IgD-negative memory B cell (primary cell): ENCODE data around the gene TMEM88. TPM values are rescaled to one million over a fixed set of nuclear protein-coding genes. Genes with fewer than 3 reads are reported as not detected.
"Not testable (repeated sequence)": the region's sequence is repeated elsewhere in the genome, so short reads cannot be mapped to it uniquely, and the experiment has no call there.

Source experiments
- H3K27ac Mint-ChIP-seq, 3 donors: one replicate each; pipeline ENCODE4 v1.8.0; 2020 to 2022; ENCODE audit warnings: mild to moderate bottlenecking in 3 of 3, mixed read lengths in 3 of 3, moderate library complexity in 1 of 3
- H3K27me3 Mint-ChIP-seq: one replicate; pipeline ENCODE4 v1.8.0; 2021; ENCODE audit warnings: mixed read lengths
- H3K36me3 Mint-ChIP-seq: one replicate; pipeline ENCODE4 v1.8.0; 2020; ENCODE audit warnings: mild to moderate bottlenecking, mixed read lengths
- H3K4me1 Mint-ChIP-seq, 3 donors: one replicate each; pipeline ENCODE4 v1.8.0; 2020 to 2022; ENCODE audit warnings: mixed read lengths in 3 of 3, mild to moderate bottlenecking in 1 of 3
- H3K4me3 Mint-ChIP-seq, 4 donors: one replicate each; pipeline ENCODE4 v1.8.0; 2020 to 2022; ENCODE audit warnings: mild to moderate bottlenecking in 4 of 4, mixed read lengths in 4 of 4, moderate library complexity in 3 of 4
- H3K9me3 Mint-ChIP-seq, 3 donors: one replicate each; pipeline ENCODE4 v1.8.0; 2020 to 2021; ENCODE audit warnings: mixed read lengths in 3 of 3, mild to moderate bottlenecking in 1 of 3
- polyA plus RNA-seq: library from polyadenylated mRNA; unstranded; fragments of 300-500 nt; fragmentation: Illumina TruSeq; gene quantifications from one replicate; pipeline ENCODE4 v1.2.3, GENCODE V29; 2021

The TMEM88 gene
- polyA plus RNA-seq, 1 donor from 2014 or later = not detected

DNA sequence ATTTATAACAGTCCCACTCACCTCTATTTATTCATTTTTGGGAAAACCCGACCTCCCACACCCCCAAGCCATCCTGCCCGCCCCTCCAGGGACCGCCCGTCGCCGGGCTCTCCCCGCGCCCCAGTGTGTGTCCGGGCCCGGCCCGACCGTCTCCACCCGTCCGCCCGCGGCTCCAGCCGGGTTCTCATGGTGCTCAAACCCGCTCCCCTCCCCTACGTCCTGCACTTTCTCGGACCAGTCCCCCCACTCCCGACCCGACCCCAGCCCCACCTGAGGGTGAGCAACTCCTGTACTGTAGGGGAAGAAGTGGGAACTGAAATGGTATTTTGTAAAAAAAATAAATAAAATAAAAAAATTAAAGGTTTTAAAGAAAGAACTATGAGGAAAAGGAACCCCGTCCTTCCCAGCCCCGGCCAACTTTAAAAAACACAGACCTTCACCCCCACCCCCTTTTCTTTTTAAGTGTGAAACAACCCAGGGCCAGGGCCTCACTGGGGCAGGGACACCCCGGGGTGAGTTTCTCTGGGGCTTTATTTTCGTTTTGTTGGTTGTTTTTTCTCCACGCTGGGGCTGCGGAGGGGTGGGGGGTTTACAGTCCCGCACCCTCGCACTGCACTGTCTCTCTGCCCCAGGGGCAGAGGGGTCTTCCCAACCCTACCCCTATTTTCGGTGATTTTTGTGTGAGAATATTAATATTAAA lies 638 bp upstream of the TMEM88 start:
- Mint-ChIP-seq H3K27me3 (no peaks in the 10 kb centered on the region), H3K27ac (peak overlapping the region in 2 of 3 donors; percentile 20 to 69), H3K4me3 (peak overlapping the region in 1 of 4 donors; percentile 58), H3K4me1 (peaks cover 12 to 26% (median 13%) of the 10 kb centered on the region in 3 donors), H3K9me3 (no peaks in the 10 kb centered on the region), H3K36me3 (peaks cover 2% of the 10 kb centered on the region)

DNA sequence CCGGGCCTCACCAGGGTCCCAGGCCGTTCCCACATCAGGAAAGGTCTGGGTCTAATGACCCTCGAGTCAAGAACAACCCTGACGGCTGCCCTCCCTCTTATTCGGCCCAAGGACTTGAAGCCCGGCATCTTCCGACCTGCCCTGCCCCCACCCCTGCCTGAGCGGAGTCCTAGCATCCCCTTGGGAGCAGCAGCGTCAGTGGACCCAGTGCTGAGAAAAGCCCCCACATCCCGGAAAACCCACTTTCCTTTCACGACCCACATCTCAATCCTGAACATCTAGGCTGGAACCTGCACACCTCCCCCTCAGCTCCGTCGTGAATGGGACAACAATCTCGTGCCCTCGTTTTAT lies 769 bp downstream of the TMEM88 start:
- no peaks in the 10 kb centered on the region for H3K36me3 Mint-ChIP-seq
- H3K4me1 Mint-ChIP-seq = peaks cover 12 to 29% (median 13%) of the 10 kb centered on the region in 3 donors
- H3K4me3 Mint-ChIP-seq = peak overlapping the region in 2 of 4 donors; percentile 30 to 67
- H3K27ac Mint-ChIP-seq = no peak overlapping the region
- H3K9me3 Mint-ChIP-seq = no peaks in the 10 kb centered on the region
- H3K27me3 Mint-ChIP-seq = no peaks in the 10 kb centered on the region

DNA sequence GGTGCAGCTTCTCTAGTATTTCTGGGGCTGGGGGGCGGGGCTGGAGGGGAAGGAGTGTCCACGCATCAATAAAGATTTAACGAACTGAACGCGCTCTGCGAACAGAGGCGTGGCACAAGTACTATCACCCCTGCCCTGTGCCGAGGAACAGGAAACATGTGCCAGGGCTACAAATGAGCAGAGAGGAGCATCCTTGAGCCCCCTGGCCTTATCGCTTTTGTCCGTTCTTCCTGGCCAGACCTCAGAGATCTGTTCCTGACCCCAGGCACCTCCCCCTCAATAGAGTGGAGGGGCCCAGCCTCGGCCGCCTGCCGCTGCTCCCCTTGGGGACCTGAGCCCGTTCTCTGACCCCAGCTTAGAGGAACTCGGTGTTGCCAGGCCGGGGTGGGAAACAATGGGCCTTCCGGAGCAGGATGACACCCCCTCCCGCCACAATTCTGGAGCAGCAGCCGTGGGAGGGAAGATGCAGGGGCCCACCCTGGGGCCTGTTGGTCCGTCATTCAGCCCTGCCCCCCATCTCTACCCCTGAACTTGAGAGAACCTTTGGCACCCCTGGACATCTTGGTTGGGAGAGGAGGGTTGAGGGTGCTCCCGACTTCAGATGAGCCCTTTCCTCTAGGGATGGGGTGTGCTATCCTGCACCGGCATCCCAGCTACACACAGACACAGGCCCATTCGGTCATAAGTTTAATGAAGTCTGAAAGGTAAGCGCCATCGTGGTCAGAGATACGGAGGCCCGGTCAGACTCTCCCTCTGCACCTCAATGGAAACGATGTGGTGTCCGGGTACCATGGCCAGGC lies 1.3 kb downstream of the TMEM88 start:
- Mint-ChIP-seq H3K27ac (no peak overlapping the region), H3K4me3 (no peak overlapping the region), H3K9me3 (no peaks in the 10 kb centered on the region), H3K4me1 (peaks cover 12 to 25% (median 13%) of the 10 kb centered on the region in 3 donors), H3K36me3 (no peaks in the 10 kb centered on the region), H3K27me3 (no peaks in the 10 kb centered on the region)

DNA sequence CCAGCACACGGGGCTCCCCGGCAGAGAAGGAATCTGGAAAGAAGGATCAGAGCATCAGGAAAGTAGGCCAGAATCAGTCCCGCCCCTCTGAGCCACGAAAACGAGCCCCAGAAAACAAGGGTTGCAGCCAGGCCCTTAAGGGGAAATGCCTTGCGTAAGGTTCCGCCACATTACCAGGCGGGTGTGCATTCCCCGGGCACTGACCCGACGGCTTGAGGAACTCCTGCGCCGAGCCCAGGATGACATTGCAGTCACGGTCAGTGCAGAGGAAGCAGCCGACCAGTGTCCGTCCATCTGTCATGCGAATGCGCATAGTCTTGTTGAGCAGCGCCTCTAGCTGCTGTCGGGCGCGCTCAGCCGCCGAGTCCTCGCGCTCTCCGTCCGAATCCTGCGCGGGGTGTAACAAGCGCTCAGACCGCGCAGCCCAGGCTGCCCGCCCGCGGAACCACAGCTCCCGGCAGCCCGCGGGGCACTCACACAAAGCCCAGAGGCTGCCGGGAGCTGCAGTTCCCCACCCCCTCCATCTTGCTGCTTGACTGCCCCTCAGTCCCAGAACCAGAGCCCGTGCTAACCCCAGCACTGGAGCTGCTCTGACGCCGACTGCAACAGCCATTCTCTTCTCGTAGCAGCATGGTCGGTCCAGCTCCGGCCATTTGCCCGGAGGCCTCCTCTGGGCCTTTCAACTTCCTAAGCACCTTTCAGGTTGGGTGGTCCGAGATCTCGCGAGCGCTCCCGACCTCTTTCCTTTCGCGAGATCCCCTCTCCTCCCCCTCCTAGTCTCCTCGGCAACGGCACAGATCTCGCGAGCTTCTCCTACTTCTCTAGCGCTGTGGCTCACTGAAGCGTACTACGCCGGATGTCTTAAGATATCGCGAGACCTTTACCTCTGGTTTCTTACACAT lies 2.2 kb downstream of the TMEM88 start, which contains the start of gene NAA38:
NAA38 (minus strand) TSS at position 749 of the 902 bp plus-strand sequence; CDS start at position 653, 96 bp downstream.
- no peaks in the 10 kb centered on the region for H3K9me3 Mint-ChIP-seq
- H3K4me1 Mint-ChIP-seq = peaks cover 5 to 18% (median 8%) of the 10 kb centered on the region in 3 donors
- H3K27me3 Mint-ChIP-seq = no peaks in the 10 kb centered on the region
- no peak within 1 kb of the TSS for H3K4me3 Mint-ChIP-seq
- no peaks in the 10 kb centered on the region for H3K36me3 Mint-ChIP-seq
- no peak within 1 kb of the TSS for H3K27ac Mint-ChIP-seq

DNA sequence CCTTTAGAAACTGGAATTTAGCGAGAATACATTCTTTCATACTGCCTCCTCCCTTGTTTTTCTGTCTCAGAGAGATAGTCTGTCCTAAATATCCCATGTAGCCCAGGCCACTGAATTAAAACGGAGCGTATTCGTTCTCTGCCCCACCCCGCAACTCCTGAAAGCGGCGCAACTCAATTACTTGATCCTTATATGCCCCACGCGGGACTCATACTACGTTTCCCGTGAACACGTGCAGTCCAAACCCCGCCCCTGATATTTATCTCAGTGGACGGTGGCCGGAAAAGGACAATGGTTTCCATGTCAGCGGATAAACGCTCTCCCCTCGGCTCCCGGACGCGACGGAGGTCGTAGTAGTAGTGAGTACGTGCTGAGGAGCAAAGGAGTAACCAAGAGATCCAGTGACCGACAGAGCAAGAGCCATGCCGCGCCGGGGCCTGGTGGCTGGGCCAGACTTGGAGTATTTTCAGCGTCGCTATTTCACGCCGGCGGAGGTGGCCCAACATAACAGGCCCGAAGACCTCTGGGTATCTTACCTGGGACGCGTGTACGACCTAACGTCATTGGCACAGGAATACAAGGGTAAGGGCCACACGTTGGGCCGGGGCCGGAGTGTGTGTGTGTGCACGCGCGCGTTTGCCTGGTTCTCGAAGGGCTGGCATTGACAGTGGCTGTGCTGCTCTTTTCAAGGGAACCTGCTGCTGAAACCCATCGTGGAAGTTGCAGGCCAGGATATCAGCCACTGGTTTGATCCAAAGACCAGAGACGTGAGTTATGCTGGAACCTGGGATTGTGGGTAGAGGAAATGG lies 3.1 kb downstream of the TMEM88 start, which contains the start of gene CYB5D1:
CYB5D1 (plus strand) TSS at position 291 of the 809 bp plus-strand sequence; CDS start at position 423, 132 bp downstream.
- Mint-ChIP-seq H3K27ac (no peak within 1 kb of the TSS), H3K36me3 (no peaks in the 10 kb centered on the region), H3K27me3 (no peaks in the 10 kb centered on the region), H3K4me3 (no peak within 1 kb of the TSS), H3K4me1 (peaks cover 10 to 20% (median 11%) of the 10 kb centered on the region in 3 donors), H3K9me3 (no peaks in the 10 kb centered on the region)

DNA sequence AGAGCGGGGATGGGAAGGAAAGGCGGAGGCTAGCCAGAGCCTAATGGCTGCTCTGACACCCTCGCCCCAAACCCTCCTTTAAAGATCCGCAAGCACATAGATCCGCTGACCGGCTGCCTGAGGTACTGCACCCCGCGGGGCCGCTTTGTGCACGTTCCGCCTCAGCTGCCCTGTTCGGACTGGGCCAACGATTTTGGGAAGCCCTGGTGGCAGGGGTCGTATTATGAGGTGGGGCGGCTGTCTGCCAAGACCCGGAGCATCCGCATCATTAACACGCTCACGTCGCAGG lies 3.6 kb downstream of the TMEM88 start:
- H3K27me3 Mint-ChIP-seq = no peaks in the 10 kb centered on the region

DNA sequence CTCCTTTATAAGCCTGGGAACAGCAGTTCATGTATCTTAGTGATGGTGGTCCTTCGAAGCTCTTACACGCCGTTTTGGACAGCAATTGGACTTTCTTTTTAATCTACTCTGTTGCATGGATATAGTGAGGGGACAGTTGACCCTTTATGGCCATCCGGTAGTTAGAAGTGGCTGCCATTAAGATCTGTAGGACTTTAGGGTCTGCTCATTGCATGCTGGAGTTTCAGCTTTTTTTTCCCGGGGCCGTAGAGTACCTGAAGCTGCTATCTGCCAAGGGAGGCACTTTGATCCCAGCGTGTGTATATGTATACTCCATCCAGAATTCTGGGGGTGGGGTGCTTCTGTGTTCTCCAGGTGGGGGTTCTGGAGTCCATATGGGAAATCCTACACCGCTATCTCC lies 4.2 kb downstream of the TMEM88 start:
- Mint-ChIP-seq H3K27me3 (no peaks in the 10 kb centered on the region), H3K36me3 (peaks cover 2% of the 10 kb centered on the region), H3K4me1 (peaks cover 10 to 24% (median 11%) of the 10 kb centered on the region in 3 donors), H3K27ac (no peak overlapping the region), H3K9me3 (no peaks in the 10 kb centered on the region), H3K4me3 (no peak overlapping the region)

More for the DNA sequence above, 3.6 kb downstream of the TMEM88 start:
- H3K4me3 Mint-ChIP-seq = no peak overlapping the region
- no peaks in the 10 kb centered on the region for H3K36me3 Mint-ChIP-seq
- no peaks in the 10 kb centered on the region for H3K9me3 Mint-ChIP-seq
- H3K4me1 Mint-ChIP-seq = peaks cover 10 to 24% (median 11%) of the 10 kb centered on the region in 3 donors
- no peak overlapping the region for H3K27ac Mint-ChIP-seq

DNA sequence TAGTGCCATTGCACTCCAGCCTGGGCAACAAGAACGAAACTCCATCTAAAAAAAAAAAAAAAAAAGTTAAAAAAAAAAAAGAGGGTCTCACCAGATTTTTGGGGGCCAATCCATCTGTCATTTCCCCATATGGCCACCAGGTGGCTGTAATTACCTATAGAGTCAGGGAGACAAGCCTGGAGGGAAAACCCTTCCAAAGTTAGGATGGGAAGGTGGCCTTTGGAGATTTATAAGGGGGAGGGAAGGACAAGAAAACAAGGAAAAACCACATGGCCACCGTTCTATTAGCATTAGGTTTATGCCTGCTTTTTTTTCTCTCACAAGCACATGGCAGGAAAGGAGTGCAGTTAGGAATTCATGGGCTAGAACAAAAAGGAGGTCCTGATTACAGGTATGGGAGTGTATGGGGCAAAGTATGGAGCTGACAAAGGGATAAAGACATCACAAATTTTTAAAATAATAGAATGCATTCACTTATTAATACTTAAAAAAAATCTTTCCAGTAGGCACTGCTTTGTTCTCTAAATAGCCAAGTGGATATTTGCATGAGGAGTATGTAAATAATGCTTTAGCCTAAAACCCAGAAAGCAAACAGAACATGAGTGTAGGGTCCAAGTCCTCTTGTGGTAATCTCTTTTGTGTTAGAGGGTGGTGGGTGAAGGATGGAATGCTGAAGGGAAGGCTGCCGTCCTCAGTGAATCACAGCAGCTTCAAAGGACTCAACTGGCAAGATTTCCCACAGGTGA lies 8.0 kb downstream of the TMEM88 start:
- Mint-ChIP-seq H3K27ac (no peak overlapping the region), H3K4me3 (peak overlapping the region in 1 of 4 donors; percentile 33)

DNA sequence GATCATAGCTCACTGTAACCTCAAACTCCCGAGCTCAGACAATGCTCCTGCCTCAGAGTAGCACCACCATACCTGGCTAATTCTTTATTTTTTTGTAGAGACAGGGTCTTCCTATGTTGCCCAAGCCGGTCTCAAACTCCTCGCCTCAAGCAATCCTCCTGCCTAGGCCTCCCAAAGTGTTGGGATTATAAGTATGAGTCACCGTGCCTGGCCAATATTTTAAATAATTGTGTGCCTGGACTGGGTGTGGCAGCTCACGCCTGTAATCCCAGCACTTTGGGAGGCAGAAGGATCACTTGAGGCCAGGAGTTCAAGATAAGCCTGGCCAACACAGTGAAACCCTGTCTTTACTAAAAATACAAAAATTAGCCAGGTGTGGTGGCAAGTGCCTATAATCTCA lies 9.5 kb downstream of the TMEM88 start:
- not testable (repeated sequence) for H3K4me3 Mint-ChIP-seq, H3K9me3 Mint-ChIP-seq, H3K27ac Mint-ChIP-seq, H3K27me3 Mint-ChIP-seq, H3K36me3 Mint-ChIP-seq
- peaks cover 4 to 12% (median 5%) of the 10 kb centered on the region in 3 donors for H3K4me1 Mint-ChIP-seq

More for the DNA sequence above, 8.0 kb downstream of the TMEM88 start:
- Mint-ChIP-seq H3K9me3 (no peaks in the 10 kb centered on the region), H3K27me3 (no peaks in the 10 kb centered on the region), H3K36me3 (peaks cover 2% of the 10 kb centered on the region), H3K4me1 (peaks cover 5 to 17% (median 10%) of the 10 kb centered on the region in 3 donors)

DNA sequence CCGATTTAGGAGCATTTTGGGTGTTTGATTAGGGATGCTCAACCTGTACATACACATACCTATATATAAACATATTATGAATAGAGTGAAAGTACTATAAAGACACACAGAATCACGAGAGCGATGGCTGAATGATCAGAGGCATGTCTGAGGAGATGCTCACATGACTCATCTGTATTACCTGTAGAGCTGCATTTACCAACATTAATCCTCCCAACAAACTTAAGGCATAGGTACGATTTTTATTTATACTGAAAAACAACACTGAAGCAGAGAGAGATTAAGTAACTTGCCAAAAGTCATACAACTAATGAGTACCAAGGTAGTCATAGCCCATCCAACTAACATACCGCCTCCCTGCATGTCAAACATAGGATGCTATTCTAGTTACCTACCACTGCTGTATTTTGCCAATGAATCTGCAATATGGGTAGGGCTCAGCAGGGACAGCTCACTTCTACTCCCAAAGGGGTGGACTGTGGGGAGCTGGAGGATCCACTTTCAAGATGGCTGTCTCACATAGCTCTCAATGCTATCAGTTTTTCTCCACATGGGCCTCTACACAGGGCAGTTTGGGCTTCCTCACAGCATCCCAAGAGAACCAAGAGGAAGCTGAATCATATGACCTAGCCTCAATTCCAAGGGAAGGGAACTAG lies 10.3 kb downstream of the TMEM88 start:
- H3K27me3 Mint-ChIP-seq = no peaks in the 10 kb centered on the region
- H3K9me3 Mint-ChIP-seq = no peaks in the 10 kb centered on the region
- peaks cover 4 to 9% (median 5%) of the 10 kb centered on the region in 3 donors for H3K4me1 Mint-ChIP-seq
- peaks cover 2% of the 10 kb centered on the region for H3K36me3 Mint-ChIP-seq
- no peak overlapping the region for H3K27ac Mint-ChIP-seq
- H3K4me3 Mint-ChIP-seq = no peak overlapping the region

DNA sequence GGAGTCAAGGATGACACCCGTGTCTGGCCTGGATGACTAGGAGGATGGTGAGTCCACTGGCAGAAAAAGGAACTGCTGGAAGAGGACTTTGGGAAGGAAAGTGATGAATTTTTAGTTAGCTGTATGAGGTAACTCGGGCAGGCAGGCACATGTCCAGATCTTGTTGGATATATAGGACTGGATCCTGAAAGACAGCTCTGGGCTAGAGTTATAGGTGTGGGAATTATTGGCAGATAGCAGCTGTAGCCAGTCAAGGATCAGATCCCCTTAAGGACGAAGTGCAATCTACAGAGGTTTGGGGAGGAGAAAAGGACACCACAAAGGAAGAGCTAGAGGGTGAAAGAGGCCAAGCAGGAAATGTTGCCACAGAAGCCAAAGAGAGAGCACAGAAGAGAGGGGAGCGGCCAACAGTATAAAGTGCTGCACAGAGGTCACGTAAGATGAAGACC lies 13.0 kb downstream of the TMEM88 start:
- Mint-ChIP-seq H3K9me3 (no peaks in the 10 kb centered on the region), H3K27ac (peak overlapping the region in 1 of 3 donors; percentile 18), H3K27me3 (no peaks in the 10 kb centered on the region), H3K36me3 (peaks cover 5% of the 10 kb centered on the region), H3K4me1 (peaks cover under 1 to 6% (median under 1%) of the 10 kb centered on the region in 3 donors), H3K4me3 (no peak overlapping the region)

DNA sequence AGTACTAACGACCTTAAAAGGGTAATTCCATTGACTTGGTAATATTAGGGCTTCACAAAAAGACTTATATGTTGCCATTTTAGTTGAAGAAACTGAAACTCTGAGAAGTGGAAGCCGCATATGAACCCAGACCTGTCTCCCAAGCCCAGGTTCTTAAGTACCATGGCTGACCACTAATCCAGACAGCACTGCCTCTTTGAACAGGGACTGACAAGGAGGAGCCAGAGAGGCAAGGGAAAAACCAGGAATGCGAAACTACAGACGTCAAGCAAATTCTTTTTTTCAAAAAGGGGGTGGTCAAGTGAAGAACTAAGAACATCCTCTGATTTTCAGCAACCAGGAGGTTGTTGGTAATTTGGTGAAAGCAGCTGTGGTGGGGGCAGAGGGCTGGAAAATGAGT lies 18.2 kb downstream of the TMEM88 start:
- Mint-ChIP-seq H3K4me3 (no peak overlapping the region), H3K36me3 (peaks cover 3% of the 10 kb centered on the region), H3K4me1 (peaks cover 0 to 5% (median 0%) of the 10 kb centered on the region in 3 donors), H3K27me3 (no peaks in the 10 kb centered on the region), H3K9me3 (no peaks in the 10 kb centered on the region), H3K27ac (no peak overlapping the region)

DNA sequence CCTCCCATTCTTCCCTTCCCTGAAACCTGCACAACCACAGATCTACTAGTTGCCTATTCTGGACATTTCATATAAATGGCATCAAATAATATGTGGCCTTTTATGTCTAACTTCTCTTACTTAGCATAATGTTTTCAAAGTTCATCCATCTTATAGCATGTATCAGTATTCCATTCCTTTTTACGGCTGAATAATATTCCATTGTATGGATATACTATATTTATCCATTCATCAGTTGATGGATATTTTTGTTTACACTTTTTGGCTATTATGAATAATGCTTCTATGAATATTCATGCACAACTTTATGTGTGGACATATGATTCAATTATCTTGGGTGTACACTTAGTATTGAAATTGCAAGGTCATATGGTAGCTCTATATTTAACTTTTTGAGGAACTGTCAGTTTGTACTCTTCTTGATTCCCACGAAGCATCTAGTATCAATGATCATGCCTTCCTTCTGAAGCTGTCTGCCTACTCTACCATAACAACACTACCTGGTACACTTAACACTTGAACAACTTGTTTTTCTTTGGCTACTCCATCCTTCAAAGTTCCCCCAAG lies 21.0 kb downstream of the TMEM88 start:
- Mint-ChIP-seq H3K4me3 (no peak overlapping the region), H3K27ac (no peak overlapping the region), H3K36me3 (peaks cover 3% of the 10 kb centered on the region), H3K9me3 (no peaks in the 10 kb centered on the region), H3K4me1 (peaks cover 0 to 4% (median 0%) of the 10 kb centered on the region in 3 donors), H3K27me3 (no peaks in the 10 kb centered on the region)
